ENCODE measurements around the gene MAT2B.
"Not testable (repeated sequence)": the region's sequence is repeated elsewhere in the genome, so short reads cannot be mapped to it uniquely, and the experiment has no call there.

Gene MAT2B

DNA sequence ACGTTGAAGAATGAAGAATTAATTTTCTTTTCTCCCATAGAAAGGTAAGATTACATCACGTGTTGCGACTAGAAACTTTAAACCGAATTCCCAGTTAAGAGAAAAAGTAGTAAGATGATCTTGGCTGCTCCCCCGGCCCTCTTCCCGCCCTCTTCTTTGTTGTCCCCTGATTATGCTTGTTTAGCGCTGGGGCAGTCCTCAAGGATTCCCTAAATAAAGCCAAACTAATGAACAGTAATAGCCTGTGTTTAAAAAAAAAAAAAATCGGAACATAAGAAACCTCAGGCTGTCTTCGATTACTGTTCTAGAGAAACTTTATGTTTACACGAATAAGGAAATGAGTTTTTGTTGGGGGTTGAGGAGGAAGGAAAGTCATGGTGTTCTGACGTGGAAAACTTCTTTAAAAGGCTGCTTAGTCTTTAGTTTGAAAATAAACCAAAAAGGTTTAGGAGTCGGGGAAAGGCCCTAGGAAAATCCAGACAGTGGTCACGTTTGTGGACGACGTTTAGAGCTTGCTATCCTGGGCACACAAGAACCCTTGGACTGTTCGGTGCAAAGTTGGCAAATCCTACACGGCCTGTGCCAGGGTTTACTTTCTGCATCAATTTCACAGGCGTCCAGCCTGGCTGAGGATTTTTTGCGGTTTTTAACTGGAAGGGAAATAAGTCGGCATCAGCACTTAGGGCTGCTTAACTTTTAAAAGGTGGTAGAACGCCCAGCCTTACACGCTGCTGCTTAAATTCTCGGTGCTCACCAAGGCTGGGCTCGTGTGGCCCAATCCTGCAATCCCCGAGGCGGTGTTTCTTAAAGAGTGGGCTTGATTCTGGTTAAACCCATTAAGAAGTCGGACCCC, 1.1 kb upstream of the MAT2B start:
- no peak for DNase-seq

DNA sequence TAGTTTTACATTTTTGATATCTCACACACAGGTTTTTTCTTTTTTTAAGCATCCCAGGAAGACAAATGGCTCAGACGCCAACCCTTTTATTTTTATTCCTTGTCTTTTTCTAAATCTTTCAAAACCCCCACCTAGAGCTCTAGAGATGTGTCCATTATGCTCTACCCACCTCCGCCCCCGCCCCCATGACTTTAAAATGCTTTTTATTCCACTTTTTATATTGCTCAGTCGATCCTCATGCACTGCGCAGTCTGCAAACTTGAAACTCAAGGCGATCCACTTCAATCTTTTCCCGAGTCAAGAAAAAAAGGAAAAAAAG, 411 bp upstream of the MAT2B start:
- DNase-seq: no peak

- no peak for DNase-seq
Observed at GRCh38 chr5:163506095-163506457, 657 bp downstream of the MAT2B start.

DNA sequence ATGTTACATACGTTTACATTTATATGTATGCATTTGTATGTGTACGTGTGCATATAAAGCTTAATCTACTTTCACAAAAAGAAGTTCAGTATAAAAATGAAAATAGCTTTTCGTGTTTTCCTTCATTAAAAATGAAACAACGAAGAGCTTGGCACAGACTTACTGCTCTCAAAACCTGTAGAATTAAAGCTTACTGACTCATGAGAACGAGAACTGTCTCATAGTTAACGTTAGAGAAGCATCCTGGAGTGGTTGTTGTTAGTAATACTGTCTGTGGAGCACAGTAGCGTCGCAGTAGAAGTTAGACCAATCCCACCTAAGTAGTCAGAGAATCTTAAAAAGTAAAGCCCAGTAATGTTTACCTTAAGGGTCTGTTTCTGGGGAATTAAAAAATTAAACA, 1.3 kb downstream of the MAT2B start:
- DNase-seq: no peak

- DNase-seq: no peak
Observed at GRCh38 chr5:163508753-163509152, 3.3 kb downstream of the MAT2B start.

- no peak for DNase-seq
Observed at GRCh38 chr5:163509291-163509951, 4.0 kb downstream of the MAT2B start.

DNA sequence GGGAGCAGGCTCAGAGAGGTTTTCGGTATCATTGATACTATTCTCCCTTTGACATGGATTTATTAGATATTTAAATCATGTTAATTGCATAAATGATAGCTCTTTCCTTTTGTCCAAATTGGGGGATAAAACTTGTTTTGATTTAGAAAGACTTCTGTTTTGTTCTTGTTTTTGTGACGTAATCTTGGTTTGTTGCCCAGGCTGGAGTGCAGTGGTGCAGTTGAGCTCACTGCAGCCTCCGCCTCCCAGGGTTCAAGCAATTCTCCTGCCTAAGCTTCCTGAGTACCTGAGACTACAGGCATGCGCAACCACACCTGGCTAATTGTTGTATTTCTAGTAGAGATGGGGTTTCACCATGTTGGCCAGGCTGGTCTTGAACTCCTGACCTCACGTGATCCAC, 7.1 kb downstream of the MAT2B start:
- no peak for DNase-seq

GRCh38 chr5:163525096-163525495, 19.7 kb downstream of the MAT2B start:
- no peak for DNase-seq

- no peak for DNase-seq
Observed at GRCh38 chr5:163529698-163530097, 24.3 kb downstream of the MAT2B start.

GRCh38 chr5:163531272-163531671, 25.9 kb downstream of the MAT2B start:
- DNase-seq: no peak

DNA sequence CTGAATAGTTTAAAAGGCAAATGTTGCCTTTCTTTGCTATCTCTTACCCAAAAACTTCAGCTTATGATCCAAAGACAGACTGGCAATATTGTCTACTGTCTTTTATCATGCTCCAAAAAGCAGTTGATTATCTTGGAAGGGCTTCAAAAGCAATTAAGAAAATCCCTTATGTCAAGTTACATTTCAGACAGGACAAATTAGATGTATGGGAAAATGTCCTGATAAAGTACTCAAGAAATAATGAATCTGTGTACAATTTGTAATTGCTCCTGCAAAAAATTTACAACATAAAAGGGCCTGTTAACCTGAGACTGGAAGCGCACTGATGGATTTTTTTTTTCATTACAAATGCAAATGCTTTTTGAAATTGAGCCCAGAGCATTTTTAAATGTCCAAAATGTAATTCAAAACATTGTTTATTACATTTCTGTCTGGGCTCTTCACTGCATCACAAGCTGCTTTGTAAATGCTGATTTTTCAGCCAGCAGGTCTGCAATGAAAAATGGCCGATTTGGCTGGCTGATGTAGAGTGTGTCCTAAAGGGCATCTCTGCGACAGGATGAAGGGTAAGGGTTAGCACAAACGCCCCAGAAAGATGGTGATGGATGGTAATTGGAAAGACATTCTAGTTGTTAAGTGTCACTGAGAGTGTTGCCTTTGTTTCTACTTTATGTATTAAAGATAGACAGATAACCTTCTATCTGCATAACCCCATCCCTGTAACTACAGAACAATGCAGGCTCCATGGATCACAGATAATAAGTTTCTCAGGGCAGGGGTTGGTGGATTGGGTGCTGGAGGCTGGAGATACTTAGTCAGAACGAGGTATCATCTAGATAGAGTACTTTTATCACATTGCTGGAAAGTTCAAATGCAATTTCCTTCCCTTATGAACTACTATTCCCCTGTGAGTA, 27.0 kb downstream of the MAT2B start:
- no peak for DNase-seq

DNA sequence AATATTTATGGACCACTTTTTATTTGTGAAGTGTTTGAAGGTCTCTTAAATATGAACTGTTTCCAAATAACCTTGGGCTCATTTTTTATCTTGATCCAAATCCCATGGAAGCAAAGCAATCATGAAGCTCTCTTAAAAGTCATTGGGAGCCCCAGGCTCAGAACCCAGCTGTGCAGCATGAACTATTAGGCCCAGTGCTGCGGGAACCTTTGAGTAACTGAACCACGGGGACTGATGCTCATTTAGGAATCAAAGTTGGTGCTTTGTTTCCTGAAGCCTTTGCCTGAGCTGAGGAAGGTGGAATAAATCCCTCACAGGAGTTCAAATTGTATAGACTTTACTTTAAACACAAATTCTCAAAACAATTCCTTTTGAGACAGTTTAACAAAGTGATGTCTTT, 27.8 kb downstream of the MAT2B start:
- no peak for DNase-seq

DNA sequence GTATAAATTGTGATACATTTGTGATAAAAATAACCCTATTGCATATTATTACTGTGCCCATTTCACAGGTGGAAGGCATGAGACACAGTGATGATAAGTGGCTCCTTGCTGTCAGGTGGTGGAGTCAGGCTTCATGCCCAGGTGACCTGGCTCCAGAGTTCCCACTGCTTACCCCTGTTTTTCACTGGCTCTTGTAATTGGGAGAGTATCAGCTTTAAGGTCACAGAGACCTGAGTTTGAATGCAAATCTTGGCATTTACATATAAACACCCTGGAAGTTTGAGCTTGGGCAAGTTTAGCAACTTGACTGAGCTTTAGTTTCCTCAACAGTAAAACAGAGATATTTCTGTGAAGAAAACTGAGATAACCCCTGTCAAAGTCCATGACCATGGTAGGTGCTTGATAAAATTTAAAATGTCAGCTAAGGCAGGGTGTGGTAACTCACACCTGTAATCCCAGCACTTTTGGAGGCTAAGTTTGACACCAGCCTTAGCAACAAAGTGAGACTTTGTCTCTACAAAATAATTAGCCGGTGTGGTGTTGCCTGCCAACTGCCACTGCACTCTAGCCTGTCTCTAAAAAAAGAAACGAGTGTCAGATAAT, 29.2 kb downstream of the MAT2B start:
- no peak for DNase-seq

DNA sequence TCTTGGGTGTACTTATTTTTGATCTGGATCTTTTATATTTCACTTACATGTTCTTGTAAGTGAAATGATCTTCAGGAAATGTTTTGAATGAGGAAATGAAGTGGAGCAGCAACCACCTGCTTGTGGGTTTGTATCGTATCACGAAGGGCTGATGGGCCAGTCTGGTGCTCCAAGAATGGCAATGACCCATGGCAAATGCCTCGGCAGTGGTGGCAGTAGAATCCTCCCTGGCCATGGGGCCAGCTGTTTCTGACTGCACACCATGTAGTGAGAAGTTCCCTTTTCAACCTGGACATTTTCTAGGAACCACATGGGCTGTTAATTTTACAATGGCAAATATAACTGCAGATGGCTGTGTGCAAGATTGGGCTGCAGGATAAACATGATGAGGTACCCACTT, 29.9 kb downstream of the MAT2B start:
- no peak for DNase-seq

- not testable (repeated sequence) for DNase-seq
Observed at GRCh38 chr5:163536442-163536841, 31.0 kb downstream of the MAT2B start.

DNA sequence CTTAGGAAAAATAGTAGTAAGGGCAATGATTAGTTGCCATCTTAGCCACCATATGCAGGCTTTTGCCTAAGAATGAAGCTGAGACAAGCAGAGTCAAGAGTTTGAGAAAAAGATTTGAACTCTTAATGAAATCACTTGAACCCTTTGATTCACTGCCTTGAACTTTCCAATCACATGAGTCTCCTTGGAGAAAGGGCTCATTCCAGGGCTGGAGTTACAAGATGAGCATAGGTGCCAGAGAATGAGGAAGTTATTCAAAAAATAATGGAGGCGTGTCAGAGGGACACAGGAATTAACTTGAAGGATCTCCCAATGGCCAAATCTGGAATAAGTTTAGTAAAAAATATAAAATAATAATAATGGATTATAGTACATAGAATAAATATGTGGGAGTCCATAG, 35.3 kb downstream of the MAT2B start:
- DNase-seq: no peak

DNA sequence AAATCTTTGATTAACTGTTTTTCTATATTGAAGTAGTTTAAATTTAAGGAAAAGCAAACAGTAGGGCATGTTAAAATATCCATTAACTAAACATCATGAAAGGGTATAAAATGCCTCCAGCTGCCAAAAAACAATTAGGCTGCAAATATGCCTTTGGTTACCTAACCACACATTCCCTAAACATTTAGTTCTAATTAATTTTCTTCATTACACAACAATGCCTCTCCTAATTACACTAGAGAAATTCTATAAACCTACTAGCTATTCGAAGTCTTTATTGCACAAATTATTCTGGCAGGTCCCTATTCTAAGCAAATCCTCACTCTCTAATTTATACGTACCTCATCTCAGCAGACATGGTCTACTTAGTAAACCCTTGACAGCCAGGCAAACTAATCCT, 37.4 kb downstream of the MAT2B start:
- no peak for DNase-seq

GRCh38 chr5:163544041-163544440, 38.6 kb downstream of the MAT2B start:
- no peak for DNase-seq

- DNase-seq: no peak
Observed at GRCh38 chr5:163544836-163545235, 39.4 kb downstream of the MAT2B start.

DNA sequence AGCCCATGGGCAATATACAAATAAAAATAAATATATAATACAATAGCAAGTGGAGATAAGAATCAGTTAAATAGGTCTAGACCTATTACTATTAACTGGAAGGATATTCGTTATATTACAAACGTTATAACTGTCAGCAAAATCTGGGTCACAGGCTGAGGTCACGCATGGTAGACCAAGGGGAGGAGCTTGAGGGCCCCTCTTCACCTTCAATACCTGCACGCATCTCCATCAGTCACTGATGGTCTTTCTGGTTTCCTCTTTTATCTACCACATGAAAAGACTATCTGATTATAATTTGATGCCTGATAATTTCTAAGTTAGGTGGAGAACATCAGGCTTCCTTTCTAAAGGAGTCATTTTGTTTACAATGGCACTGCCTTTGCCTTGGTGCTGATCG, 43.2 kb downstream of the MAT2B start:
- DNase-seq: no peak

GRCh38 chr5:163551156-163551555, 45.7 kb downstream of the MAT2B start:
- no peak for DNase-seq

DNA sequence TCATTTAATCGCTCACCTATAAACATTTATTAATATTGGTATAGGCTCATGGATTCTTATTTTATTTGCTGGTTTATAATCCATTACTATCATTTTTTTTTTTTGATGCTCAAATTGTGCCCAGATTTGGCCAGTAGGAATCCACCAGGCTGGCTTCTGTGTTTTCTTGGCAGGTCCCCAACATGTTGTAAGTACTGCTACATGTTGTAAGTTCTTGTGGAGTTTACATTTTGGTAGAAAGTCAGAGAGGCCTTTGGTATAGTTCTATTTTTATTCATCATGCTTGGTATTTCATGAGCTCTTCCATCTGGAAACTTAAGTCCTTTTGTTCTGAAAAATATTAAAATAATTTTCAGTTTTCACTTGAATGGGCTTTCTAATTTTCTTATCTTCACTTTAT, 47.1 kb downstream of the MAT2B start:
- no peak for DNase-seq

DNA sequence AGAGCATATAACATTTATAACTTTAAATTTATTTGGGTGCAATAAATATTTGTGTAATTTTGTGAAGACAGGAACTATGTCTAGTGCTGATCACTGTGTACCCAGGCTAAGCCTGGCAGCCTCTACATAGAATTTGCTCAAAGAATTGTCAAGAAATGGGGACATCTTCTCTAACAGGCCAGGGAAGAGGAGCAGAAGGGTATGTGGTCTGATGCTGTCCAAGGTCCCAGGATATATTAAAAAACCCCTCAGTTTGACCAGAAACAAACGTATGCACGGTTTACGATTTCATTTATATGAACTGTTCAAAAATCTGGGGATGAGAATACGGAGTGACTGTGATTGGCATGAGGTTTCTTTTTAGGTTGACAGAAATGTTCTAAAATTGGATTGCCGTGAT, 55.9 kb downstream of the MAT2B start:
- DNase-seq: no peak

Measured in KG1 (cell line).